ENCODE results near the gene ALOX15B.

- TF ChIP-seq EP300 (IDR thresholded peaks at IDR 0.05) = no peak
- TF ChIP-seq POLR2A (IDR thresholded peaks at IDR 0.05) = no peak
Observed at GRCh38 chr17:8080208-8080798, 41.4 kb downstream of the ALOX15B start.
